Right lung (tissue), 5 donors: ENCODE measurements around the gene INTS2. TPM values are rescaled to one million over a fixed set of nuclear protein-coding genes. Genes with fewer than 3 reads are reported as not detected.
"Not testable (repeated sequence)": the region's sequence is repeated elsewhere in the genome, so short reads cannot be mapped to it uniquely, and the experiment has no call there.

Source experiments
- DNase-seq, 2 donors: peaks; one replicate each; pipeline ENCODE4 v3.0.0-alpha.2; 2013
- polyA plus RNA-seq, 5 donors: library from polyadenylated mRNA; unstranded; fragments of 120-200 nt; gene quantifications; one replicate each; pipeline versions ENCODE4 v1.2.1 to v1.2.3, GENCODE V29; 2013; ENCODE audit warnings: inconsistent platforms in 1 of 5, low replicate concordance in 1 of 5; ENCODE audit not compliant: insufficient read length in 5 of 5, insufficient read depth in 1 of 5

Gene INTS2
- polyA plus RNA-seq, 5 donors = 8.5 to 14.7 (median 13.1) TPM

GRCh38 chr17:61825448-61826137, 102.2 kb downstream of the INTS2 start:
- no peak for DNase-seq

DNA sequence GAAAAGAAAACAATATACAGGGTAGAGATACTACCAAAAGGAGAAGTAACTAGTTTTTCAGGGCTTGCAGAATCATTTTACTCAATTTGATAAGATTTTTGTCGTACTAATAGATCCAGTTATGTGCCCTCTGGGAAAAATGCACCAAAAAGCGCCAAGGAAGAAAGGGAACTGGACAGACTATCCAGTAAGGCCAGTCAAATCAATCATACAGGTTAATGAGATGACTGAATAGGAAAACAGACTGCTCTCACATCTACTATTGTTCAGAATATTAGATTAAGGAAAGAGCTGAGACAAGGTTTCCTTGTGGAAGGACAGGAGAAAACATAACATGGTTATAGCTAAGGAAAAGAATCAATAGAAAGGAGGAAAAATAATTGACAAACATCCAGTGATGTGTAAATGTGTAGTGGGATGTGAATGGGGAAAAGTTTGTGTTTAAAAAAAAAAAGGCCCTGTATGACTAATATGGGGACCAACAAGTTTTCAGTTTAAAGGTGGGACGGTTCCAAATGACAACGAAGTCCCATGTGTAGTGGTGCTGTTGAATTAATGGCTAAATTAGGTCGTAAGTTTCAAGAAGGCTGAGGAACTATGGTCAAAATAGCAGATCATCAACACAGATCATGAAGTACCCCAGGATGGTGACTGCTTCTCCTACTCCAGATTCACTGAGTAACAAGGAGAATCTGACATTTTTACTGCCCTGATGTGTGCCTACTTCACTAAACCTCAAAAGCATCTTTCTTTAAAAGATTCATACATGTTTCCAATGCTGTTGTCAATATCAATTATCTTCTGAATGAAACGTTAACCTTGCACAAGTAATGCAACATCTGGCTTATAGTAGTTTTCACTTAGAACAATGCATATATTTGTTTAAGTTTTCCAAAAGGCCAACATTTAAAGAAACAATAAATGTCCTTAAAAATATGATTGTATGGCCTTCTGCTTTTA, 105.2 kb downstream of the INTS2 start:
- DNase-seq = no peak

GRCh38 chr17:61821655-61822054, 106.1 kb downstream of the INTS2 start:
- DNase-seq = no peak

GRCh38 chr17:61819265-61819664, 108.5 kb downstream of the INTS2 start:
- DNase-seq = not testable (repeated sequence)

- DNase-seq = no peak
These were observed 109.6 kb downstream of the INTS2 start for GRCh38 chr17:61818225-61818624.

- DNase-seq = no peak
These were observed 110.3 kb downstream of the INTS2 start for GRCh38 chr17:61817452-61817851.

DNA sequence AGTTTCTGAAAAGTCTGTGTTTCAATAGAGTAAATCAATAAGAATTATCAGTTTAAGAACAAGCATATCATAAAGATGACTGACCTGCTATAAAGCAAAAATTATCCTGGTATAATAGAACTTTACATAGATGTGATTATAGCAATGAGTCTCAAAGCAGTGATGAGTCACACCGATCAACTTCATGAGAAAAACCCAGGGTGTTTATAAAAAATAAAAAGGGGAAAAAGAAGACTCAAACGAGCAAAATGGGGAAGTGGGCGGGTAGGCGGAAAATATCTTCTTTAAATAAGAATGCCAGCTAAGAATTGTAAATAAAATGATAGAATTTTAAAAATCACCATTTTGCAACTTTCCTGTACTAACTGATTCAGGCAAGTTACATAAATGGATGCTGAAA, 111.2 kb downstream of the INTS2 start:
- no peak for DNase-seq

DNA sequence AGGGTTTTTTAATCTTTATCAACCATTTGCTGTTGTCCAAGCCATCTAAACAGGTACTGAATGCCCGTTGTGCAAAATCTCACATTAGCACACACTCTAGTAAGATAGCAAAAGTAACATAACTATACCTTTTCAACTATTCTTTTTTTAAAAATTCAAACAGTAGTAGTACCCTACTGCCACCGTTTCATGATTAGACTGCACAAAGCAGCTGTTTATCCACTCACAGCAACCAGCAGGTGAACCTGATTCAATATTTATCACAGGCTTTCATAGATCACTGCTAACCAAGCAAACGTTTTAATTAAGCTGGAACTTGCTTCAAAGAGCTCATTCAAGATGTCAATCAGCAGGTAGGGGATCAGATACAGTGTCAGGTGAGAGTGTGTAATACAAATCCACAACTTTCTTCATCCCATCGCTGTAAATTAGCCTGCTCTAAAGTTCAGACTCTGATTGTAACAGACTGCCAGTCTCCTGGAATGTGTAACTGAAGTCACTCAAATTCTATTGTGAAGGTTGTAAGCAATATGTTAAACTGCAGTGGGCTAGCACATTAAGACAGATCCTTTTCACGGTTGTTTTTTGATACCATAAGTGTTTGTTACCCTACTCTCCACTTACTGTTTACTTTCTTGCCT, 111.8 kb downstream of the INTS2 start:
- DNase-seq = no peak

Other genes with a start within 250 kb of the INTS2 start
- 10 to 100 TPM in 4 of 5 donors, 1 to 10 TPM in 1; 8.0 to 22.9 (median 12.8) TPM for gene BRIP1, start 64.5 kb downstream of the INTS2 start, polyA plus RNA-seq
- gene MED13, start 137.3 kb upstream of the INTS2 start, polyA plus RNA-seq = 10 to 100 TPM; 28.2 to 57.5 (median 53.7) TPM